Measurements from ENCODE around the gene LINC00237. TPM values are rescaled to one million over a fixed set of nuclear protein-coding genes. Genes with fewer than 3 reads are reported as not detected.

LINC00237 gene
- total RNA-seq, result not detected
- polyA plus RNA-seq, result not detected
- long read RNA-seq, donor 1, result 0 reads
- long read RNA-seq, donor 2, result 0 reads
- long read RNA-seq, donor 3, result 0 reads

DNA sequence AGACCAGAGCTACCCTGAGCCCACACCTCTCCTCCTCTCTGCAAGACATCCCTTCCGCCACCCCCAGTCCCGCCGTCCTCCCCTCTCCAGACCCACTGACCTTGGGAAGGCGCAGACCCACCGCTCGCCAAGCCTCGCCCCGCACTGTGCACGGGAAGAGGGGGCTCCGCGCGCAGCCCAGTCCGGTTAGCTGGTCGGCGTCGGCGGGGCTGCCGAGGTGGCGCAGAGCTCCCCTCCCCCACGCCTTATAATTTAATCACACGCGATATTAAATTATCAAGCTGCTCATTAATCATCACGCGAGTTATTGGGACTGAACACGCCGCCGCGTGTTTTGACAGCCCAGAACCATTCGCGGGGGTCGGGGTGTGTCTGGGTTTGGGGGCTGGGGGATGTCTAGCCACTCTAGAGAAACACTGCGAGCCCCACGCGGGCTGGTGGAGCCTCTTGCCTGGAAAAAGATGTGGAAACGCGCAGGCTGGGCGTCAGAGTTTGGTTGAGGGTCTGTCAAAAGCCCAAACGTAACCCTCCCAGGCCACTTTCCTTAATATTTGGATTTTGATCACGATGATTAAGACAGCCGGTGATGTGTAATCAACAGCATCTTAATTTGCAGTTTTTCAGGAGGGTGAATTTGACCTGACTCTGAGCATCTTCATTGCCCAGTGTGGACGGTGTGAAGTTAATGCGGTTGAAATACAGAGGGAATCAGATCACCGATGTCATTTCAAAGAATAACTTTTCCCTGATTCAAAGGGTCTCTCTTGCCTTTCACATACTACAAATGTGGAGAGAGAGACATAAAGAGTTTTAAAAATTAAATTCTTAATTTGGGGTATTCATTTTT lies at the start of gene LINC00237:
LINC00237 (minus strand) TSS at position 188 of the 847 bp plus-strand sequence.
- no peak for DNase-seq

DNA sequence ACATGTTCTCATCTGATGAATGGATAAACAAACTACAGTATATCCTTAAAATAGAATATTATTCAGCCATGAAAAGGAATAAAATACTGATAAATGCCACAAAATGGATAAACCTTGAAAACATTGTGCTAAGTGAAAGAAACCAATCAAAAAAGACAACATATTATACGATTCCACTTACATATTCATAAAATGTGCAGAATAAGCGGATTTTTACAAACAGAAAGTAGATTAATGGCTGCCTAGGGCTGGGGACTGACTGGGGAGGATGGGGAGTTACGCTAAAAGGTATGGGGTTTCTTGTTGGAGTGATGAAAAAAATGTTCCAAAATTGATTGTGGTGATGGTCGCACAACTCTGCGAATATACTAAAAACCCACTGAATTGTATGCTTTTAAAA lies 49.1 kb upstream of the LINC00237 start:
- peak overlapping the region in 1 of 12 donors; percentile 86 for H3K27ac ChIP-seq
- H3K36me3 ChIP-seq, result peaks cover 0 to 13% (median 0%) of the 10 kb centered on the region in 9 donors
- WGBS, 4 donors, result 96 to 99% (median 98%) methylated on average over 5 of the region's 5 CpGs
- no peak for DNase-seq
- no peak overlapping the region for H3K4me3 ChIP-seq
- no peaks in the 10 kb centered on the region for H3K4me1 ChIP-seq
- no peaks in the 10 kb centered on the region for H3K27me3 ChIP-seq
- no peak for ATAC-seq
- H3K9me3 ChIP-seq, result no peaks in the 10 kb centered on the region
- TF ChIP-seq, protein P1, sequence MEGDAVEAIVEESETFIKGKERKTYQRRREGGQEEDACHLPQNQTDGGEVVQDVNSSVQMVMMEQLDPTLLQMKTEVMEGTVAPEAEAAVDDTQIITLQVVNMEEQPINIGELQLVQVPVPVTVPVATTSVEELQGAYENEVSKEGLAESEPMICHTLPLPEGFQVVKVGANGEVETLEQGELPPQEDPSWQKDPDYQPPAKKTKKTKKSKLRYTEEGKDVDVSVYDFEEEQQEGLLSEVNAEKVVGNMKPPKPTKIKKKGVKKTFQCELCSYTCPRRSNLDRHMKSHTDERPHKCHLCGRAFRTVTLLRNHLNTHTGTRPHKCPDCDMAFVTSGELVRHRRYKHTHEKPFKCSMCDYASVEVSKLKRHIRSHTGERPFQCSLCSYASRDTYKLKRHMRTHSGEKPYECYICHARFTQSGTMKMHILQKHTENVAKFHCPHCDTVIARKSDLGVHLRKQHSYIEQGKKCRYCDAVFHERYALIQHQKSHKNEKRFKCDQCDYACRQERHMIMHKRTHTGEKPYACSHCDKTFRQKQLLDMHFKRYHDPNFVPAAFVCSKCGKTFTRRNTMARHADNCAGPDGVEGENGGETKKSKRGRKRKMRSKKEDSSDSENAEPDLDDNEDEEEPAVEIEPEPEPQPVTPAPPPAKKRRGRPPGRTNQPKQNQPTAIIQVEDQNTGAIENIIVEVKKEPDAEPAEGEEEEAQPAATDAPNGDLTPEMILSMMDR (IDR thresholded peaks at IDR 0.05), result no peak
- intact Hi-C loops (cut with DNase I), result no loop called here

More for the DNA sequence above, at the start of gene LINC00237:
- no peak for ATAC-seq
- Histone ChIP-seq H3K4me3 (peak within 1 kb of the TSS in 4 of 12 donors; percentile 1 to 16 (median 12)), H3K9me3 (no peaks in the 10 kb centered on the region), H3K27me3 (peaks cover 50 to 99% (median 77%) of the 10 kb centered on the region in 9 donors), H3K36me3 (no peaks in the 10 kb centered on the region), H3K4me1 (peaks cover 0 to 35% (median 22%) of the 10 kb centered on the region in 12 donors), H3K27ac (no peak within 1 kb of the TSS)
- 4 to 7% (median 6%) methylated on average over 40 to 43 of the region's 43 CpGs for WGBS, 4 donors
- TF ChIP-seq, protein P1 (IDR thresholded peaks at IDR 0.05), result no peak
- no peak for TF ChIP-seq POLR2A (IDR thresholded peaks at IDR 0.05)
- intact Hi-C loops (cut with DNase I), result loop anchor here in 1 of 10 donors (10.0 kb wide), 1 partner anchor 242 kb away; no protein-coding TSS in a partner anchor

DNA sequence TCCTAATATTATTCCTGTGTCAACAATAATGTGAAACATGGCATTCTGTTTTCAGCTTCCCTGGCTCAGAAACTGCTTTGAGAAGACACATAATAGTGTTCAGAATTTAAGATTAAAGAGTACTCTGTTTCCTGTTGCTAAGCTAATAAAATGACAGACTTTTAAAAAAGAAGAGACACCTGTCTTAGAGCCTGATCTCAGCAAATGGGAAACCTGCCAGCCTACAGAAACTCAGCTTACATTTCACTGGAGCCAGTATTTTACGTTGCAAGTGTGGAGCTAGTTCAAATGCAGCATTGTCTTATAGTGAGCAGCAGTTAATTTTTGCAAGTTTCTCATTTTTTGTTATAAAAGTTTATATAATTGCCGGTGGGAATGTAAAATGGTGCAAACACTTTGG lies 48.5 kb upstream of the LINC00237 start:
- no peak for TF ChIP-seq POLR2A (IDR thresholded peaks at IDR 0.05)
- TF ChIP-seq, protein P1 (IDR thresholded peaks at IDR 0.05), result no peak
- Histone ChIP-seq H3K4me3 (no peak overlapping the region), H3K27me3 (no peaks in the 10 kb centered on the region), H3K4me1 (no peaks in the 10 kb centered on the region), H3K27ac (peak overlapping the region in 1 of 12 donors; percentile 86), H3K36me3 (peaks cover 0 to 9% (median 0%) of the 10 kb centered on the region in 9 donors), H3K9me3 (no peaks in the 10 kb centered on the region)
- no peak for DNase-seq
- intact Hi-C loops (cut with DNase I), result no loop called here
- 46 to 91% (median 66%) methylated on average over 2 of the region's 2 CpGs for WGBS, 4 donors
- no peak for ATAC-seq

DNA sequence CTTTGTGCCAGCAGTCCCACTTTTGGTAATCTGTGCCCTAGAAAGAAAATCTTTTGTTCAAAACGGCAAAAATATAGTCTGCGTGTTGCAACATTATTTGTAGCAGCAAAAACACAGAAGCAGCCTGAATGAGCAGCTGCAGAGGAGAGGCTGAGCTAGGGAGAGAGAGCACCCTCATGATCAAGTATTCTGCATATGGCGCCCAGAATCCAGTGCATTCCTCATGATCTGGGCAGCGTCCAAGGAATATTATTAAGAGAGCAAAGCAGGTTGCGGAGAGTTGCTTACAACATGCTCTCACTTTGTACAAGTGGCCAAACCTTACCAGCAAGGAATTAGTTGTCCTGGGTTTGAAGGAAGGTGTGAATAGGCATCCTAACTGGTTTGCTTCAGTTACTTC lies 45.6 kb upstream of the LINC00237 start:
- TF ChIP-seq POLR2A (IDR thresholded peaks at IDR 0.05), result no peak
- TF ChIP-seq, protein P1 (IDR thresholded peaks at IDR 0.05), result no peak
- peak in 2 of 4 donors; percentile 55 to 72 for ATAC-seq
- Histone ChIP-seq H3K27ac (peak overlapping the region in 1 of 12 donors; percentile 15), H3K27me3 (no peaks in the 10 kb centered on the region), H3K9me3 (no peaks in the 10 kb centered on the region), H3K4me3 (no peak overlapping the region), H3K4me1 (no peaks in the 10 kb centered on the region), H3K36me3 (peaks cover 0 to 21% (median 4%) of the 10 kb centered on the region in 9 donors)
- whole genome bisulfite sequencing, 4 donors, result 87 to 94% (median 91%) methylated on average over 5 of the region's 5 CpGs
- intact Hi-C loops (cut with DNase I), result no loop called here
- no peak for DNase-seq
